Sciatic nerve (tissue), 2 donors: ENCODE data around the gene TRHDE. TPM values are rescaled to one million over a fixed set of nuclear protein-coding genes. Genes with fewer than 3 reads are reported as not detected.
"Not testable (repeated sequence)": the region's sequence is repeated elsewhere in the genome, so short reads cannot be mapped to it uniquely, and the experiment has no call there.

Experiments
- ATAC-seq: fragments of 200-7000 bp; cut with Tn5 transposase; one replicate; pipeline ENCODE4 v1.9.1; 2020; ENCODE audit warnings: mild to moderate bottlenecking, moderate library complexity
- DNase-seq: peaks from one replicate; pipeline ENCODE4 v3.0.0-alpha.2; 2020; ENCODE audit warnings: low spot score
- intact Hi-C: fragments of 100-400 bp; cut with DNase I; formaldehyde crosslinking; loops from one replicate; pipeline ENCODE4 v1.14.2; 2022
- total RNA-seq: library from RNA; stranded (reverse); fragmentation: NEBNext Ultra II Directional; extraction: Animal tissue kit (Norgen Biotek cat#: 25700); gene quantifications from one replicate; pipeline ENCODE4 v1.2.1, GENCODE V29; 2021
- donor health status: DM: no; HTN: no; CAD: no.
- donor health status: DM: no; HTN: no; CAD: no.

TRHDE gene
- total RNA-seq, 1 donor from 2014 or later, result 4.1 TPM

DNA sequence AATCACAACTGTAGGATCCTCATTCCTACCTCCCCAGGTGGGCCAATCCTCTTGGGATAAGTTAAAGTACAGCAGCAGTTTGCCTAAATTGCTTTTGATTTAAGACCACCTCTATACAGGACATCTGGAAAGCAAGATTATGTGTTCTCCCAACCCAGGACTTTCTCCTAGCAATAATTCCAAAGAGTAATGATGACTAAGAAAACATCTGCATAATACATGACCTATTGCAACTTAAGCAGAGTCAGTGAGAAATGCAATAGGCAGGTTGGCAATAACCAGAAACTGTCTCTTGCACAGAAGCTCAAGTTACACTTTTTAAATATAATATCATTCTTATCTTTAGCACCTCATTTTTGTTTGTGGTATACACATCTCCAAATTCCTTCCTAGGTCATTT, 275.4 kb downstream of the TRHDE start:
- no peak for DNase-seq

DNA sequence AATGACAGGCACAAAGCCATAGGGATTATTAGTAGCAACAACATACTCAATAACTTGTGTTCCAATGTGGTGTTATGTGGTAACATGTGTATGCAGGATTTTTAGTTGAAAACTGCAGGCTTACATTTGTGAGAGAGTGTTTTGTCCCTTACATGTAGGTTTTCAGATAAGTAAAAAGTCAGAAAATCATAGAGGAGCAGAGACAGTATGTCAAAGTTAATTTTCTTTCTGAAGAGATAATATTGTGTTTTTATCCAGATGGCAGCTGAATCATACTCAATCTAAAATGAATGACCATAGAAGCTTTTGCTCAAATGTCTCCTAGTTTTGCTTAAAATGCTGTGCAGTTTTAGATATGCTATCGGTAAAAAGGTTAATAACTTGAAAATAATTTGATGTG, 277.0 kb downstream of the TRHDE start:
- ATAC-seq (no peak), DNase-seq (no peak)
- intact Hi-C loops, result no loop called here

More for the DNA sequence above, 275.4 kb downstream of the TRHDE start:
- intact Hi-C loops, result no loop called here
- ATAC-seq, result no peak

DNA sequence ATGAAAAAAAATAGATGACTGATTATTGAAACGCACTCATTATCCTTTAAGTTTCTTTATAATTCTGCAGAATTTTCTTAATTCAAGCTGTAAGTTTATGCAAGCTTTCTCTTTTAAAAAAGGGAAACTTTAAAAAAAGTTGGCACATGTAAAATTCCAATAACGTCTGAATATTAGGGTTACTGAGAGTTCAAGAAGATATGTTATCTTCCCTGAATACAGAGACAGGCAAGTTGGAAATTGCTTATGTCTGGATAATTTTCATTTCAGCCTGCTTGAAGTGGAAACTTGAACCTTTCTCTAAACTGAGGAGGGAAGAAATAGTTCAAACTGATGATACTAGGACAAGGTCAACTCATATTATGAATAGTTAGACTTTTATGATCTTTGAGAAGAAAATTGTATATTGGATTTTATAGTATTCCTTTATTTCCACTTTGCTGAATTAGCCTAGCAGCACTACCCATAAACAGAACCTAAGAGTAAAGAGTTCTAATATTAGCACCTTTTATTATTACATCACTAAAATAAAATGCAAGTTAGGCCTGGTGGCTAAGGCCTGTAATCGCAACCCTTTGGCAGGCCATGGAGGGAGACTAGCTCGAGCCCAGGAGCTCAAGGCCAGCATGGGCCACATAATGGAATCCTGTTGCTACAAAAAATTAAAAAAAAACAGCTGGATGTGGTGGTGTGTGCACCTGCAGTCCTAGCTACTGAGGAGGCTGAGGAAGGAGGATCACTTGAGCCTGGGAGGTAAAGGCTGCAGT, 288.0 kb downstream of the TRHDE start:
- ATAC-seq (no peak), DNase-seq (no peak)
- intact Hi-C loops, result no loop called here

DNA sequence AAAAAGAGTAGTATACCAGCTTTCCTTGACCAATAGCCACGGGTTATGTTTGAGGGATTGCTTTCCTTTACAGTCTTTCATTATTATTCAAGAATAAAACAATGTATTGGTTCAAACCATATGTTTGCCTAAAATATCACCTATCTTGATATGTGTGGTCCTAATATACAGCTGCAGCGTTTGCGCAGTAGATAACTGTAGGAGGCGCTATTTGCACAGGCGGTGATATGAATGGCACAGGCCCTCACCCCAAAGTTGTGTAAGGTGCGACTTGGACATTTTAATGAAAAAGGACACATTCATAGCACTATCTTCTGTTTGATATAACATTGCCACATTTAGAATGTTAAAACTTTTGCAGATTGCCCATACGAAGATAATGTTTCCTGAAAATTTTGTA, 298.4 kb downstream of the TRHDE start:
- DNase-seq, result no peak
- ATAC-seq, result no peak
- intact Hi-C loops, result no loop called here

DNA sequence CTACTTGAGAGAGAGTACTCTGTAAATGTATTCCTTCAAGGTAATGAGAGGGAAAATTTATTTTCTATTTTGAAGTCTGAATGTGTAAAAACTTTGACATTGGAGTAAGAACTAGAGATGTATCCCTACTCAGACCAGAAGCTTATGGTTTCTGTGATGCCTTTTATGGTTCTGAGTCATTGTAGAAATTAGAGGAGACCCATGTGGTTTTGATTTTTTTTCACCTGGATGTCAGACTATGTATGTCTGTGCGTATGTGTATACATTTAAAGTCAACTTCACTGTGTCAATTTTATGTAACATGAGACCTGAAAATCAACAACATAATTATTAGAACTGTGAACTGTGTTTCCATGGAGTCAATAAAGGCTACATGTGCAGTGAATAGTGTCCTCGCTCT, 302.0 kb downstream of the TRHDE start:
- DNase-seq, result no peak
- intact Hi-C loops, result no loop called here
- no peak for ATAC-seq

DNA sequence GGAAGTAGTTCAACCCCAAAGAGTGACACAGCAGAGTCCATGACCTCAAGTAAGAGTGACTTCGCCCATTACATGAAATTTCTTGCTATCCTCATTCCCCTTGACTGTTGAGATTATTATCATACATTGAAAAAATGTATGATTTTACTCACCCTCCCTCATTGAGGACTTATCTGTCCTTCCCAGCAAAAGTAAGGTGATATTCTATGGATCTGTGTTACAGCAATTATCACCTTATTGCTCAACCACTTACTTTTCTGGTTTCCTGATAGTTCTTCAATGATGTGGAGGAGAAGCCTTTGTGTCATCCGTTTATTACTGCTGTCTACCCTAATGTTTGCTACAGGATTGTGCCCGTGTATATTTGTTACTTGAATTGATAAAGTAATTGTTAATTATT, 306.2 kb downstream of the TRHDE start:
- ATAC-seq (no peak), DNase-seq (no peak)
- intact Hi-C loops, result no loop called here

DNA sequence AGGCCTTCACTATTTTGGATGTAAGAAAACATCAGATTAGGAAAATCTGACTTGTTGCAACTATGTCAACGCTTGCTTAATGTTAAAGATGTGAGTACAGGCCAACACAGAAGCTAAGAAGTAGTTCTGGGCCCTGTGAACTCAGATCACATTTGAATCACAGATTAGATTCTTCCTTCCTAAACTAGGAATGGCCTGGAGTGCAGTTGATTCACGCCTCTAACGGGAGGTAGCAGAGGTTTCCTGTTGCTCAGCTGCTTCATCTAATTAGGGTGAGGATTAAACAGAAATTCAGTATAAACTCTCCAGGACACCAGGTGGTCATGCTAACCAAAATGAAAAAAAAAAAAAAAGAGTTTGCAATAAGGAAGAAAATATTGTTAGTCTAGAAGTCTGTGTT, 314.3 kb downstream of the TRHDE start:
- ATAC-seq, result no peak
- no peak for DNase-seq
- intact Hi-C loops, result no loop called here

DNA sequence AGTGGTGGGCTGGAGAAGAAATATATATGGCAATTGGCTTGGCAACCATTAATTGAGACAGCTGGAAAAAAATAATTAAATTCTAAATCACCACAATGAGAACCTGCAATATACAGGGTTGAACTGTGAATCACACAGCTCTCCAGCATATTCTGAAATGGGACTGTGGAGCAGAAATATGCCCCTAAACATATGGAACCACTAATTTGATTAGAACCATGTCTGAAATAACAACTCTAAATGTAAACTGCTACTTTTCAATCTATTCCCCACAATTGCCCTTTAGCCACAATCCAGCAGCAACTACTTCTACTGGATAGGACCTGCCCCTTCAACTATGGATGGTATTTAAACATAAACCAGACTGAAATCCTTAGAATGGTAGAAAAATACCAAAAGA, 330.4 kb downstream of the TRHDE start:
- ATAC-seq (no peak), DNase-seq (no peak)
- intact Hi-C loops, result no loop called here

DNA sequence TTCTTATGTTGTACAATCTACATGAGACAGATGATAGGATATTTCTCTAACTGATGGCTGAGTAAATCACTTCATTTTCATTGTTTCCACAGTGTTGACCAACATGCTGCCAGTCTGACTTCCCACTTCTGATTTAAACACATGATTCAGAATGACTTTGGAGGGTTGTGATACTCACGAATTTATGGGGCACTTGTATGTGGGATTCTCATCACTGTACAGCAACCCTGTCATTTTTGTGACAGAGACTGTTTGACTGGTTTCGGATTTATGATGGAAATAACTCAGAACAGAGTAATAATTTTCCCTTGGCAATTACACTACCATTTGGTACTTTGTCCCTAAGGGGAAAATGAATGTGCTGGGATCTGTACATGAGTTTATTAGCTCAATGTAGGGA, 333.8 kb downstream of the TRHDE start:
- intact Hi-C loops, result no loop called here
- ATAC-seq (no peak), DNase-seq (no peak)

DNA sequence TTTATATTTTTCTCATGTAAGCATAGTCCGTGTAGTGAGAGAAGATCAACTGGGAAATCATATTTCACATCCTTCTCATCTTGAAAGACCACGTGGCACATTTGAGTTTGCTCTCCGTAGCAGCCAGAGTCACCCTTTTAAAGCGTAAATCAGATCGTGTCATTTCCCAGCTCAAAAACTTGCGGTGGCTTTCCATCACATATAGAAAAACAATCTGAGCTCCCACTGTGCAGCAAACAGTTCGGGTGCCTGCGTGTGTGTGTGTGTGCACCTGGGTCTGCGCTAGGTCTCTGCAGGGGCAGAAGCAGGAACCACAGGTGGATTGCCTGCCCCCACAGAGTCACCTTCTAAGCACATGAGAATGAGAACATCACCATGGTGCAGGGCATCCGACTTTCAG, 338.2 kb downstream of the TRHDE start:
- DNase-seq (no peak), ATAC-seq (no peak)
- intact Hi-C loops, result no loop called here

DNA sequence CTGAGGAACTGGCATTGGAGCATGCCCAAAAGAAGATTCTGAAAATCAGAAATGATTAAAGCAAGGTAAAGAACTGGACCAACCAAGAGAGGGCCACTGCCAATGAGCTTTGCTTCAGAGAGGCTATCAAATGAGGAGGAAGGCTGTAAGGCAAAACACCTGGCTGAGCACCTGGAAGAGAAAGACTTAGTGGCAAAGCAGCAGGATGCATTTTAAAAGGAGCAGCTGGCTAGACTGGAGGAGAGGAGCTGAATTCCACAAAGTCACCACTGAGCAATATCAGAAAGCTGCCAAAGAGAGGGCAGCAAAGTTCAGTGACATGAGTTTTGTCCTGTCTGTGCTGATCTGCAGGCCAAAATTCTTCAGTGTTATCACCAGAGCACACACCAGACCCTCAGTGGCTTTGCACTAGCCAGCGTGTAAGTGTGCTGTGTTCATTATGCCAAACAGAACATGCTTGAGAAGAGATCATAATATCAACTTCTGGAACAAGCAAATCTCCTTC, 338.7 kb downstream of the TRHDE start:
- ATAC-seq (no peak), DNase-seq (no peak)
- intact Hi-C loops, result no loop called here

DNA sequence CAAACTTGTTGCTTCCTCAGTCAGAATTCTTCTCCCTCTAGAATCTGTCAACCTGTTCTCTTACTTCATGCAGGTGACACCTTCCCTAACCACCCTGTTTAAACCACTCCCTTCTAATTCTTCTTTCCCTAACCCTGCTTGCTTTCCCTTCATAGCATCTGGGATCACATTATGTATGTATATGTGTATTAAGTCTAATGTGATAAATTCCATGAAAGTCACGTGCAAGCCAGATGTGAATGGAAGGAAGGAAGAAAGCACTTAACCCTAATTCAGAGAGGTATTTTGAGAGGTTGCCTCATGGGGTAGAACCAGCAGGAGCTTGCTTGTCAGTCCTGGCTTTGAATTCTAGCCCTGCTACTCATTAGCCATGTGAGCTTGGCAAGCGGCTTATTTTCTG, 340.0 kb downstream of the TRHDE start:
- DNase-seq (no peak), ATAC-seq (no peak)
- intact Hi-C loops, result no loop called here

DNA sequence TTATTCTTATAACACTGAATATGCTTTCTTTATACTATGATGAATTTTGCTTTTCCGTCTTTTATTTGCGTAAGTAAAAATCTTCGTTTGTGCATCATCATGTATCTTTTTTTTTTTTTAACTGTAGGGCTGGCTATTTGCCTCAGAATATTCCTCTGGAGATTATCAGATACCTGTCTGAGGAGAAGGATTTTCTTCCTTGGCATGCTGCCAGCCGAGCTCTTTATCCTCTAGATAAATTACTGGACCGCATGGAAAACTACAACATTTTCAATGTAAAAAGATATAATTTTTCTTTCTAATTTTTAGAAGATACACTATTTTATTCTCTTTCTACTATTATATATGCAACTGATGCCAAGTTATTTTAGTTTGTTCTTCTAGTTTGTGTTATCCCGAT, 346.6 kb downstream of the TRHDE start:
- ATAC-seq (no peak), DNase-seq (no peak)
- intact Hi-C loops, result no loop called here

DNA sequence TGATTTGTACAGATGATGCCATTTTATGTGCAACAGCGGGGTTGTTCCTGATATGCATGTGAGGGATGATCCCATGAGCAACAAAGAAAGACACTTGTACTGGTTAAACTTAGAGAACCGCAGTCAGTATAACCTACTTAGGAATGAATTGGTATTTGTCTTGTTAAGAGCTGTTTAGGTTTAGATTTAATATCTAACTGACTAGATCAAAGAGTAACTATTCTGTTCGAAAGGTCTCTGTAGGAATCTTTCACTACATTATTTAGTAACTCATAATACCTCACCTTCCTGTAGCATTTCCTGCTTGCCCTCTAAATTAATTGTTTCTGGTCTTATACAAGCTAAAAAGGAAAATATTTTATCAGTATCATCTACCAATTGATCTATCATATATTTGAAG, 350.4 kb downstream of the TRHDE start:
- intact Hi-C loops, result no loop called here
- ATAC-seq, result no peak
- no peak for DNase-seq

DNA sequence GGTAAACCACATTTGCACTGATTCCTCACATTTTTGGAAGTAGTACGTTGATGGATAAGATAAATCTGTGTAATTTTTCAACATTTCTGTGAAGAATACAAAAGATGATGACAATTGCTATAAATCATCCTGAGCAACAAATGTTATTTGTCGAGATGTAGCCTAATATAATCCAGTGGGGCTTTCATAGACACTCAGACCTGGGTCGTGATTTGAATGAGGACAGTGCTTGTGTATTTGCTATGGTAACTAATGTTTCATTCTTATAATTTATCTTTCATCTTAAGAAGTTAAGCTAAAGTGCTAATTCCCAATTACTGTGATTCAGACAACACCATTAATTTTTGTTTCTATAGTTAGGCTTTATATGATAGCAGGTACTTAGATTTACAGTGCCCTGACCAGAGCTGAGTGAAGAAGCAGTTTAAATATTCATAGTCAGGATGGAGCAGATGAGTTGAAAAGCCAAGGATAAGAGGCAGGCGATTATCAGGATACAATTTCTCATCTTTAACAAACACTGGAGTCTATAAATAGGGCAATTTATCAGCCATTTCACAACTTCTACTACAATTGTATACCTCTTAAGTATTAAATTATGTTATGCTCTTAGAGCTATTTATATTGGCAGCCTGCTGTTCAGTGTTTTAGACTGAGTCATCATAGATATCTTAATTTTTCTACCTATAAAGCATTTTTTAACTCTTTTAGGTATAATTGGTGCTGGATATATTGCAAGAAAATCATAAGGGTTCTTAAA, 359.9 kb downstream of the TRHDE start:
- DNase-seq (no peak), ATAC-seq (no peak)
- intact Hi-C loops, result no loop called here

DNA sequence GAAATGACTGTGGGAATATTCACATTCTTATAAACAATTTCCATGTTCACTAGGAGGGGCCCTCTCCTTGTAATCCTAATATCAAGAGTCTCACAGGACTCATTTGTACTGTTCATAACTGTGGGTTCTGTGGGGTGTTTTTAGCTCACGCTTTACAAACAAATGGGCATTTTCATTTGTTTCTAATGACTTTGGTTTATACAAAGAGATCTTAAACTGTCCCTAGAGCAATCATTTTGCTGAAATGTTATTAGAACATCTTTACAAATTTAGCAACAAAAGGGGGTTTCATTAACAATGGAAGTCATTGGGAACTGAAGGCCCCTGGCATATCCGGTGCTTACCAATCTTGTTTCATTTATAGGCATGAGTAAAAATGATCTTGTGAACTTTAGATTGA, 370.5 kb downstream of the TRHDE start:
- DNase-seq (no peak), ATAC-seq (no peak)
- intact Hi-C loops, result no loop called here

DNA sequence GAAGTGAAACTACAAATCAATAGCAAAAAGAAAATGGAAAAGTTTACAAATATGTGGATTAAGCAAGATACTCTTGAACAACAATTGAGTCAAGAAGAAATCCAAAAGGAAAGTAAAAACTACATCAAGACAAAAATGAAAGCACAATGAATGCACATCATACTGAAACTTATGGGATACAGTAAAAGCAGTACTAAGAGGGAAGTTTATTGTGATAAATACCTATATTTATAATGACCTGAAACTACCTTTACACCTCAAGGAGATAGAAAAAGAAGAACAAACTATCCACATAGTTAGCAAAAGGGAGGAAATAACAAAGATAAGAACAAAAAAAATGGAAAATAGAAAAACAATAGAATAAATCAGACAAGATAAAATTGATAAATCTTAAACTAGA, 375.0 kb downstream of the TRHDE start:
- no peak for DNase-seq
- intact Hi-C loops, result no loop called here

DNA sequence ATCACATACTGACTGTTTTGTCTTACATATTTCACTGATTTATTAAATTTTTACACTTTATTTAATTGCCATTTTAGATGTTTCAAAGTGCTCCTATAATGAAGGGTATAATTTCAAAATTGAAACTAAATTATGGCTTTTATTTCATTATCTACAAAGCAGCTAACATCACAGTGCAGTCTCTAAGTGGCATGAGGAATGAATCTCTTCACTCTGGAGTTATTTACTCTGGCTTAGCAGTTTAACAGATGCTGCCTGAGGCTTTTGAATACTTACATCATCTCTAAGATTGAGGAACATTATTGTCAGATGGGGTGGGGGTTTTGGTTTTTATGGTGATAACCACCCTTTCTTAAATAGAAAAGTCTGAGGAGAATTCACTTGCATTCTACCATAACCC, 386.4 kb downstream of the TRHDE start:
- ATAC-seq, result no peak

More for the DNA sequence above, 375.0 kb downstream of the TRHDE start:
- no peak for ATAC-seq

DNA sequence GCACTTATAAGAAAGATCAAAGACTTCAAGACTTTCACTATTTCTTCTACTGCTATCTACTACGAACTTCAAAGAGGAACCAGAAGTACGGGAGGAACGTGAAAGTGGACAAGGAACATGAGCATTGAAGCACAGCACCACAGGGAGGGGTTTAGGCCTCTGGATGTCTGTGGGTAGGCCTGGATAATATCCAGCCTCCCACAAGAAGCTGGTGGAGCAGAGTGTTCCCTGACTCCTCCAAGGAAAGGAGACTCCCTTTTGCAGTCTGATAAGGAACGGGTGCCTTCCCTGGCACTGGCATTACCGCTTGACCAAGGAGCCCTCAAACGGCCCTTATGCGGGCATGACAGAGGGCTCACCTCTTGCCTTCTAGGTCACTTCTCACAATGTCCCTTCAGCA, 388.0 kb downstream of the TRHDE start:
- DNase-seq, intact Hi-C loops, ATAC-seq: not testable (repeated sequence)

More for the DNA sequence above, 386.4 kb downstream of the TRHDE start:
- intact Hi-C loops, result no loop called here
- no peak for DNase-seq

DNA sequence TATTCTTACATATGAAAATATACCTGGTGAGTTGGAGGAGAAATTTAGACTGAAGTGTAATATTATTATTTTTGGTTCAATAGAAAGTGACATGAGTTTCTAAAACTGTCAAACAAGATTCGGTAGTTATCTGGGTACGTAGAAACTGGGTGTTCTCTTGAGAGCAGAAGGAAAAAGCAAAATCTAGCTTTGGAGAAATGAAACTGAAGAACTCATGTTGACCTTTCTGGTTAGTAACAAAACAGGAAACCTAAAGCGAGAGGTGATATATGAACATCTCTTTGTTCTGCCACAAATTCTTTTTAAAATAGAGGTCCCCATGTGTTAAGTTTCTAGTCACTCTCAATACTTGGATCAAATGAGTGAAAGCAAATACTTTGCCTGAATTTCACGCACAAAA, 401.7 kb downstream of the TRHDE start:
- intact Hi-C loops, result no loop called here
- DNase-seq, result no peak
- ATAC-seq, result no peak
